CD4-positive, alpha-beta T cell (primary cell): ENCODE data around the gene DCUN1D2. TPM values are rescaled to one million over a fixed set of nuclear protein-coding genes. Genes with fewer than 3 reads are reported as not detected.

ENCODE experiments used
- ATAC-seq: fragments of 200-7000 bp; cut with Tn5 transposase; one replicate; pipeline ENCODE4 v1.10.0; 2022; ENCODE audit warnings: mild to moderate bottlenecking; ENCODE audit not compliant: poor library complexity
- CTCF ChIA-PET: fragments of 350-600 bp; sonication (Branson Sonifier 250); formaldehyde crosslinking; loops from one replicate; lab custom pipeline; 2021; ENCODE audit warnings: antibody characterized with exemption, inconsistent platforms; lab: Charles Lee
- POLR2A ChIA-PET: fragments of 350-600 bp; sonication (Branson Sonifier 250); formaldehyde crosslinking; loops from one replicate; lab custom pipeline; 2021; ENCODE audit warnings: antibody characterized with exemption, inconsistent platforms; lab: Charles Lee
- DNase-seq, 14 experiments: peaks; one replicate each; pipeline ENCODE4 v3.0.0-alpha.2; 2013 to 2020; ENCODE audit warnings: mixed read lengths in 2 of 14
- H3K27ac ChIP-seq, 2 donors: one replicate each; pipeline versions ENCODE4 v1.5.1 to v1.7.0; 2013; ENCODE audit warnings: low read length in 2 of 2, low read depth in 1 of 2, mild to moderate bottlenecking in 1 of 2
- H3K27me3 ChIP-seq, 2 experiments: 1 replicate in 1 of 2; 2 replicates in 1 of 2; pipeline versions ENCODE4 v1.6.1 to v1.7.0; 2013; ENCODE audit warnings: low read length in 2 of 2, control low read depth in 1 of 2, mild to moderate bottlenecking in 1 of 2, moderate library complexity in 1 of 2; ENCODE audit not compliant: insufficient read depth in 2 of 2, control insufficient read depth in 1 of 2
- H3K36me3 ChIP-seq: one replicate; pipeline ENCODE4 v1.6.1; 2013; ENCODE audit warnings: low read length, control low read depth; ENCODE audit not compliant: insufficient read depth
- H3K4me1 ChIP-seq: one replicate; pipeline ENCODE4 v1.6.1; 2013; ENCODE audit warnings: low read length, control low read depth; ENCODE audit not compliant: insufficient read depth
- H3K4me3 ChIP-seq: one replicate; pipeline ENCODE4 v1.5.1; 2013; ENCODE audit warnings: mild to moderate bottlenecking, low read length, moderate library complexity
- H3K9me3 ChIP-seq, 2 experiments: 1 replicate in 1 of 2; 2 replicates in 1 of 2; pipeline versions ENCODE4 v1.6.1 to v1.7.0; 2013; ENCODE audit warnings: low read length in 2 of 2, mild to moderate bottlenecking in 2 of 2, control low read depth in 1 of 2, moderate library complexity in 1 of 2; ENCODE audit not compliant: control insufficient read depth in 1 of 2, insufficient read depth in 1 of 2
- H3K27ac Mint-ChIP-seq: one replicate; pipeline ENCODE4 v1.8.0; 2020; ENCODE audit warnings: mixed read lengths
- H3K27me3 Mint-ChIP-seq: one replicate; pipeline ENCODE4 v1.8.0; 2021; ENCODE audit warnings: mixed read lengths
- H3K36me3 Mint-ChIP-seq: one replicate; pipeline ENCODE4 v1.8.0; 2021; ENCODE audit warnings: low read depth, mixed read lengths
- H3K4me1 Mint-ChIP-seq: one replicate; pipeline ENCODE4 v1.8.0; 2021; ENCODE audit warnings: low read depth, mixed read lengths
- H3K4me3 Mint-ChIP-seq: one replicate; pipeline ENCODE4 v1.8.0; 2020; ENCODE audit warnings: mild to moderate bottlenecking, mixed read lengths
- H3K9me3 Mint-ChIP-seq: one replicate; pipeline ENCODE4 v1.8.0; 2020; ENCODE audit warnings: mixed read lengths
- CTCF ChIP-seq: fragments of 200-600 bp; IDR thresholded peaks from one replicate; pipeline ENCODE4 v1.8.0; 2022; ENCODE audit warnings: antibody characterized with exemption, mild to moderate bottlenecking
- intact Hi-C, 2 experiments: fragments of 100-400 bp; cut with DNase I in 1 of 2; cut with micrococcal nuclease in 1 of 2; formaldehyde crosslinking; loops; one replicate each; pipeline versions ENCODE4 v1.15.1 to v1.9.0; 2023 to 2025; cut with DNase I, micrococcal nuclease
- total RNA-seq, 174 experiments: library from RNA in 2 of 174; stranded (reverse) in 2 of 174; gene quantifications; one replicate each; pipeline ENCODE4 v1.2.3 and lab custom pipeline; 2021 to 2026

The DCUN1D2 gene
- total RNA-seq, 2 experiments from 2014 or later, result 16.2 to 18.9 TPM

GRCh38 chr13:113411216-113412023, 79.1 kb downstream of the DCUN1D2 start:
- H3K4me1 ChIP-seq, result no peaks in the 10 kb centered on the region
- peaks cover 2% of the 10 kb centered on the region for H3K9me3 Mint-ChIP-seq

GRCh38 chr13:113410472-113411201, 79.9 kb downstream of the DCUN1D2 start:
- peaks cover 12% of the 10 kb centered on the region for H3K27me3 Mint-ChIP-seq
- intact Hi-C loops, result no loop called here
- no peak overlapping the region for H3K27ac ChIP-seq
- peaks cover 2% of the 10 kb centered on the region for H3K9me3 Mint-ChIP-seq
- ChIA-PET POLR2A (no interaction called here), CTCF (no interaction called here)
- no peak overlapping the region for H3K4me3 ChIP-seq
- no peak for TF ChIP-seq CTCF
- no peak overlapping the region for H3K27ac Mint-ChIP-seq
- ATAC-seq (no peak), DNase-seq (no peak)
- no peaks in the 10 kb centered on the region for H3K36me3 Mint-ChIP-seq
- no peak overlapping the region for H3K4me3 Mint-ChIP-seq
- H3K4me1 ChIP-seq, result no peaks in the 10 kb centered on the region
- no peaks in the 10 kb centered on the region for H3K36me3 ChIP-seq
- H3K9me3 ChIP-seq, result peaks cover 0 to 23% of the 10 kb centered on the region in 2 experiments
- no peaks in the 10 kb centered on the region for H3K4me1 Mint-ChIP-seq
- no peaks in the 10 kb centered on the region for H3K27me3 ChIP-seq

More at GRCh38 chr13:113411216-113412023, 79.1 kb downstream of the DCUN1D2 start:
- H3K36me3 Mint-ChIP-seq, result no peaks in the 10 kb centered on the region
- ChIA-PET POLR2A (no interaction called here), CTCF (no interaction called here)
- DNase-seq, result no peak
- peaks cover 0 to 23% of the 10 kb centered on the region in 2 experiments for H3K9me3 ChIP-seq
- no peaks in the 10 kb centered on the region for H3K4me1 Mint-ChIP-seq
- intact Hi-C loops, result no loop called here
- TF ChIP-seq CTCF, result no peak
- ATAC-seq, result no peak
- no peaks in the 10 kb centered on the region for H3K36me3 ChIP-seq
- H3K27ac ChIP-seq, result no peak overlapping the region
- H3K27me3 ChIP-seq, result no peaks in the 10 kb centered on the region
- H3K4me3 ChIP-seq, result no peak overlapping the region
- peaks cover 12% of the 10 kb centered on the region for H3K27me3 Mint-ChIP-seq
- no peak overlapping the region for H3K27ac Mint-ChIP-seq
- H3K4me3 Mint-ChIP-seq, result no peak overlapping the region

GRCh38 chr13:113408562-113408961, 81.9 kb downstream of the DCUN1D2 start:
- no peak overlapping the region for H3K4me3 ChIP-seq
- Mint-ChIP-seq H3K36me3 (no peaks in the 10 kb centered on the region), H3K9me3 (peaks cover 2% of the 10 kb centered on the region), H3K27ac (no peak overlapping the region), H3K4me1 (no peaks in the 10 kb centered on the region), H3K27me3 (peaks cover 12% of the 10 kb centered on the region), H3K4me3 (no peak overlapping the region)
- H3K9me3 ChIP-seq, result peaks cover 0 to 23% of the 10 kb centered on the region in 2 experiments
- POLR2A ChIA-PET, result no interaction called here
- H3K27ac ChIP-seq, result no peak overlapping the region
- no peaks in the 10 kb centered on the region for H3K36me3 ChIP-seq
- no peaks in the 10 kb centered on the region for H3K4me1 ChIP-seq
- no peak for TF ChIP-seq CTCF
- CTCF ChIA-PET, result no interaction called here
- intact Hi-C loops, result no loop called here
- ATAC-seq (no peak), DNase-seq (no peak)
- H3K27me3 ChIP-seq, result no peaks in the 10 kb centered on the region
